Mammary epithelial cell (primary cell): ENCODE data around the gene PLEKHS1.

ENCODE experiments used
- CTCF ChIP-seq, 2 donors: IDR thresholded peaks in 1 of 2; conservative IDR thresholded peaks in 1 of 2; 2 replicates each; pipeline ENCODE4 v1.5.1; 2011 to 2012; ENCODE audit warnings: inconsistent platforms in 2 of 2, low read length in 2 of 2, mild to moderate bottlenecking in 2 of 2, control low read depth in 1 of 2, low read depth in 1 of 2; ENCODE audit not compliant: insufficient read depth in 1 of 2; ENCODE audit errors: extremely low read depth in 1 of 2
- EZH2 ChIP-seq: IDR thresholded peaks from 2 replicates; pipeline ENCODE4 v1.6.1; 2012; ENCODE audit warnings: low read length, inconsistent platforms, borderline replicate concordance

- no peak for TF ChIP-seq CTCF (conservative IDR thresholded peaks at IDR 0.05 in 1 of 2, IDR thresholded peaks at IDR 0.05 in 1 of 2; ENCODE audit: extremely low read depth in 1 of 2, insufficient read depth in 1 of 2, low read depth in 1 of 2, low read length in 2 of 2)
- TF ChIP-seq EZH2 = no peak
Measured at GRCh38 chr10:113712755-113713639, 38.5 kb upstream of the PLEKHS1 start.
